ENCODE data around the gene CCDC198.

GRCh38 chr14:57501039-57501557 lies 7.4 kb upstream of the CCDC198 start:
- TF ChIP-seq EZH2 (IDR thresholded peaks at IDR 0.05) = no peak
- TF ChIP-seq CTCF (IDR thresholded peaks at IDR 0.05) = no peak
- TF ChIP-seq EZH2phosphoT487 (IDR thresholded peaks at IDR 0.05) = no peak
